ENCODE data around the gene PRUNE1.
A peak's percentile ranks its signal among the peaks of the same experiment; 100 is the strongest.

The PRUNE1 gene

DNA sequence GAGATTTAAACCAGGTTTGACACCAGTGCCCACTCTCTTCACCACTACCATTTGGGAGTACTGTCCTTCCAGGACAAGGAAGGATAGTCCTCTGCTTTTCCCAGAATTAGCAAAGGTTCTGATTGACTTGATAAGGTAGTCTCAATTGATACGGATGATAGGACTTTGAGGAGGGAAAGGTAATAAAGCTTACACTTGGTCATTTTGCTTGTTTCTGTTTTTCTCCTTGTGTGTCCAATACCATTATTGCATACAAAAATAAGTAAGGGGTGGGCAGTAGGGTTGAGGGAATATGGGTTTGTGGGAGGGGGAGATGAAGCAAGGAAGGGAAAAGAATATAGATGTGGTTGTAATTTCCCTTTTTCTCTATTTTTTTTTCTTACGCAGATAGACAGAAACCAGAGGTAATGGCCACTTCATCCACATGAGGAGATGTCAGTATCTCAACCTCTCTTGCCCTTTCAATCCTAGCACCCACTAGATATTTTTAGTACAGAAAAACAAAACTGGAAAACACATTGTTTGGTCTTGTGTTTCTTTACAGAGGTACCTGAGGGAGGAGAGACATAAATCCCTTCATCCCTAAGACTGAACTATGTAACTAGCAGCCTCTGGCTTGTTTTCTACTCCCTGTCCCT is 41.9 kb downstream of the PRUNE1 start:
- DNase-seq (ENCODE audit: low read depth in 3 of 3): no peak

DNA sequence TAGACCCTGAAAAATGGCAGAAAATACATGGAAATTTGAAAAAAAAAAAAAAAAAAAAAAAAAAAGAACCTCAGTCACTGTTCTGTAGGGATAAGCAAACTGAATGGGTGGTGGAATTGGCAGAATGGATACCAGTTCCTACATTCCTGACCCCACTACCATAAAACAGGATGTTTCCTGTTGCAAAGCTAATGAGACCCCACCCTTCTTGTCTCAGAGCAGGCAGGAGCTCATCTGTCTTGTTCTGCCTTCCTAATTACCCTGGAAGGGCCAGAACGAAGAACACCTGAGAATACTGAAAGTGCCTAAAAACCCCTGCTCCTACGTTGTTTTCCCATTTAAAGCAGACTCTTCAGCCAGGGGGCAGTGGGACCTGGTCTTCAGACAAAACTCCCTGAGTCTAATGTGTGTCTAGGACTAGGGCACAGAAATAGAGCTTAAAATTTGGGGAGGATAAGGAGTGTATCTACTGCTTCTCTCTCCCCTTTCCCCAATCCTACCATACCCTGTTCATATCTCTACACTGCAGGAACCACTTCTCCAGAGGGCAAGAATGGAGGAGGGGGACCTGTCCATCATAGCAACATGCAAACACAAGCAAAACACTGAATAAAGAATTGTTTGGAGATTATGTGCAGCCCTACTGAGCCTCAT is 43.2 kb downstream of the PRUNE1 start:
- no peak for DNase-seq (ENCODE audit: low read depth in 3 of 3)

DNA sequence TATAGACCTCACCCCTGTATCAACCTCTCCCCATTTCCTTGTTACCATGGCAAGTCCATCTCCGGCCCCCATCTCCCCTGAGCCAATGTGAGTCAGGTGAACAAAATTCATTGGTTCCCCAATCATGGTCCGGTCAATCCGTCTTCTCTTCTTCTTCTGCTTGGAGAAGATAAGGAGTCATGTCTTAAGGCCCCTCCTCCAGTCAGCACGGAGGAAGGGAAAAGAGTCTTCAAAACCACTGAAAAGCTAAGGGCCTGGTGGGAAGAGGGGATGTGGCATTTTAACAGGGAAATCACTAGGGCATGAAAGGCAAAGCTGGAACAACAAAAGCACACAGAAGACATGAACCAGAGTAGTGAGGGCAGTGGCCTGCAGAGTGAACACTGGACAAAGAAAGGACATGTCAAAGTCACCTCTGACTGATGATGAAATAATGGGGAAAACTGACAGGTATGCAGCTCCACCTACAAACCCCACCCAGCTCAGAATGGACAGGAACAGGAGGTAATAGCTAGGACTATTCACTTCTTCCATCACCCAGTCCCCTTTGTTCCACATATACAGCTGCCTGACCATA is 46.8 kb downstream of the PRUNE1 start:
- no peak for DNase-seq (ENCODE audit: low read depth in 3 of 3)

DNA sequence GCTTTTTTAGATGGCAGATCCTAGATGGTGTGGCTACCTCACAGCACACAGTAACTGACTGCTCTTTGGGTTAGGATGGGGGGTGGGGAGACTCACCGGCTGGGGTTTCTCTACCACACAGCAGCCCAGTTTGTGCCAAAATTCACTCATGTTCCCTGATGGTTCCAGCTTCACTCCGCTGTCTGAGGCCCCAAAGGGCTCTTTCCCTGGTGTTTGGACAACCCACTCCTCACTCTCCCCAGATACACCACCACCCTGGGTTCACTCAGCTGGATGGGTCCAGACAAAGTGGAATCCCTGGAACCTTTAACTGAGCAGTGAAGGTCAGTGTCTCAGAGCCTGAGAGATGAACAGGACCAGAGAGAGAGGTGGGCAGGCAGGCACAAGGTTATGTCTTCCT is 47.3 kb downstream of the PRUNE1 start:
- DNase-seq (ENCODE audit: low read depth in 3 of 3): no peak

GRCh38 chr1:151056149-151056548 is 47.9 kb downstream of the PRUNE1 start:
- DNase-seq (ENCODE audit: low read depth in 3 of 3): no peak

- DNase-seq (ENCODE audit: low read depth in 3 of 3): no peak
These were observed 50.4 kb downstream of the PRUNE1 start for GRCh38 chr1:151058692-151059091.

DNA sequence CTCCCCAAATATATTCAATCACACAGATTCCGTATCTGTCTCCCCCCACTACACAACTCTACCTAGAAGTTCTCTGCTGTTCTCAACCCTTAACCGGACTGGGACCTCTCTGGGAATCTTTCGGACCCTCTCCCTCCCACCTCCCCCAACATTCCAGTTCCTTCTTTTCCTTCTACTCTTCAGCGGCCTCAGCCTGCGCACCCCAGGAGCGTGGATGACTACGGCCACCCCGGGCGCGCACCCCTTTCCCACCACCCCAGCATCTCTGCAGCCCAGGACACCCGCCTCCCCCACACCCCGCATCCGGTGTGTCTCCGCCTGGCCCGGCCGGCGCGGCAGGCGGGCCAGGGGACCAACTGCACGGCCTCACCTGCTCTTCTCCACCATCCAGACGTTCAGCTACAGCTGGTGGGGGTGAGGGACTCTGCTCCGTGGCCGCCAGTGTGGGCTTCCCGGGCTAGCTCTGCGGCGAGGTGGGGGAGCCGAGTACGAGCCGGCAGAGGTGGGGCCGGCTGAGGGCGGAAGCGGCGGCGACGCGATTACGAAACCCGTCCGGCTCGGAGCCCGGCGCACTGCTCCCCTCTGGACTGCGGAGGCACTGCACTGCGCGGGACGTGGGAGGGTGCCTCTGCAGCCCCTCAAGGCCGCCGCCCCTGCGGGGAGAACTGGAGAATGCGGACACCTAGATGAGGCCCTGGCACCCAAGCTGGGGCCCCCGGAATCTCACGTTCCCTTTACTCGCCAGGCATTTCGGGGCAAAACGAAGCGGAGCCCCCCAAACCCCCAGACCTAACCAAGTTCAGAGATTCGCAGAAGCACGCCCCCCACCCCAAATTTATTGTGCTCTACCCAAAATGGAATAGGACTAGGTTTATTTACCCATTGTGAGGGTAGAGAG is 51.1 kb downstream of the PRUNE1 start, which contains the start of gene CDC42SE1:
Gene CDC42SE1 (minus strand): TSS at position 514 of the 898 bp plus-strand sequence. CDS start 3,892 bp downstream, outside the sequence.
- peak; percentile 62 to 69 (median 62) for DNase-seq (ENCODE audit: low read depth in 3 of 3)

GRCh38 chr1:151060007-151060656 is 51.9 kb downstream of the PRUNE1 start, which contains the start of gene MLLT11:
MLLT11 (plus strand) TSS chr1:151060397; CDS start chr1:151067225, 6,828 bp downstream.
- no peak for DNase-seq (ENCODE audit: low read depth in 3 of 3)

DNA sequence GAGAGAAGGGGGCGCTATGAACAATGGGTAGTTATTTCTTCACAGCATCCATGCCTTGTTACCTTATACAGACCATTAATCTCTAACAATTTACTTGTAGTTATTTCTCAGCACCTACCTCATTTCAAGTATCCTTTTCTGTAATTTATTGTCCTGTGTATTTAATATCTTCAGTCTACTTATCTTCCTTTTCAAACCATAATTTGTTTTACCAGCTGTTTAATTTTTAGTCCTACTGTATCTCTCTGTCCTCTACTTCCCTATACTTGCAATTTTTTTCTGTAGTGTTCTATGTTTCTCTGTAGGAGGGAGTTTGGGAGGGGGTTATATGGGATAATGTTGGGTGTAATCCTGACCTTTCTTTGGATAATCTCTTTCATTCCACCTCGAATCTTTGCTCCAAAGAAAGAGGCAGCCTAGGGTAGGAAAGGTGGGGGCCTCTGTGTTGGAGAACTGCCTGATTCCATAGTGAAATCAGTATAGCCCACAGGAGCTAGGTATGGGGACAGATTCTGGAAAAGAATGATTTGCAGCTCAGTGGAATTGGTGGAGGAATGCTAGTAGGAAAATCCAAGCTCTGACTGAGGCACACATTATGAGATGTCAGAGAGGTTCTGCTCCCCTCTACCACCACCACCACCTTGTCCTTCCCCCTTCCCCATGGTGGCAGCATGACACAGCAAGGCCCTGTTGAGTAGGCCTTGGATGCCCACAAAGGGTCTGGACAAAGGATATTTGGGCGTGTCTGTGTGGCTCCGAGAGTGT is 52.6 kb downstream of the PRUNE1 start:
- no peak for DNase-seq (ENCODE audit: low read depth in 3 of 3)

DNA sequence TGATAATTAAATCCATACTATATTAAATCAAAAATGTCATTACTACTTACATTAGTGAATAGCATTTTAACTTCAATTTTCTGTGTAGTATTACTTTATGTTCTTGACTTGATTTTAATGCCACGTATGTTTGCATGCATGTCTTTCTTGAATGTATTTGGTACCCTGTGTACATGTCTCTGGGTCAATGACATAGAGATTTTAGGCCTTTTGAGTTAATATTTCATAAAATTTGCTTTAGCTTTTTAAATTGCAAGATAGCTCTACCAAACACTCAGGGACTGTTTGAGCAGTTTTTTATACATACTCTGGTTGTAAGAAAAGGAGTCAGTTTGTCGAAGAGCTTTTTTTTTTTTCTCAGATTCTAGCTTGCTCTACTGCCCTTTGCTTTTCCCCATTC is 53.5 kb downstream of the PRUNE1 start:
- DNase-seq (ENCODE audit: low read depth in 3 of 3): no peak

DNA sequence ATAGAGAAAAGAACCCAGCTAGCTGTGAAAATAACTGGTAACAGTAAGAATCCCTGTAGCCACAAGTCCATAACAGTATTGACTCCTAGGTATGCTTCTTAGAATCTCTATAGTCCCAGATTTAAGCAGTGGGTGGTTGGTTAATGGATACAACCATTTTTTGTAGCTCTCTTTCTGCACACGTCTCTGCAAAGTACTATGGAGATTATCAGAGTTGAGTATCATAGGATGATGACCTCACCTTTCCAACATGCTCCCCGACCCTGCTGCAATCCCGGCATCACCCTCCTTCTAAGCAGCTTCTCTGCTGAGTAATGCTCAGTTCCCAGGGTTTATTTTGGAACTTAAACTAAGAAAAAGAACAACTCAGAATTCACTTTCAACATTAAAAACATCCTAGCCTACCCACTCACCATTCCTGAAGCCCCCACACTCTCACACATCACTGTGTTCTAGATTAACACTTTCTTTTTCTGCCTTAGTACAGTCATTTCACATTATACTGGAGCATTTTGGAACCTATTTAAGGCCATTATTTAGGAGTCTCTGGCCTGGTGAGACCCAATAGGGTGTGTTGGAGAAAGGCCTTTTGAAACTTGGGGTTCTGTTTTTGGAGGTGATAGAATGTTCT is 54.6 kb downstream of the PRUNE1 start:
- DNase-seq (ENCODE audit: low read depth in 3 of 3): no peak

DNA sequence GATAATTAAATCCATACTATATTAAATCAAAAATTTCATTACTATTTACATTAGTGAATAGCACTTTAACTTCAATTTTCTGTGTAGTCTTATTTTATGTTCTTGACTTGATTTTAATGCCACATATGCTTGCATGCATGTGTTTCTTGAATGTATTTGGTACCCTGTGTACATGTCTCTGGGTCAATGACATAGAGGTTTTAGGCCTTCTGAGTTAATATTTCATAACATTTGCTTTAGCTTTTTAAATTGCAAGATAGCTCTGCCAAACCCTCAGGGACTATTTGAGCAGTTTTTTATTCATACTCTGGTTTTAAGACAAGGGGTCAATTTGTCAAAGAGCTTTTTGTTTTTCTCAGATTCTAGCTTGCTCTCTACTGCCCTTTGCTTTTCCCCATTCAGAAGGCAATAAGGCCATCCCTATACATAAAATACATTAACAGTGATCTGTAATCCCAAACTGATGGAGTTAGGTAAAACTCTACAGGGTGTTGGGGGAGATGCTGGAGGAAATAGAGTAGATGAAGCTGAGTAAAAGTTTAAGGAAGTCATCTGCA is 56.9 kb downstream of the PRUNE1 start:
- no peak for DNase-seq (ENCODE audit: low read depth in 3 of 3)

DNA sequence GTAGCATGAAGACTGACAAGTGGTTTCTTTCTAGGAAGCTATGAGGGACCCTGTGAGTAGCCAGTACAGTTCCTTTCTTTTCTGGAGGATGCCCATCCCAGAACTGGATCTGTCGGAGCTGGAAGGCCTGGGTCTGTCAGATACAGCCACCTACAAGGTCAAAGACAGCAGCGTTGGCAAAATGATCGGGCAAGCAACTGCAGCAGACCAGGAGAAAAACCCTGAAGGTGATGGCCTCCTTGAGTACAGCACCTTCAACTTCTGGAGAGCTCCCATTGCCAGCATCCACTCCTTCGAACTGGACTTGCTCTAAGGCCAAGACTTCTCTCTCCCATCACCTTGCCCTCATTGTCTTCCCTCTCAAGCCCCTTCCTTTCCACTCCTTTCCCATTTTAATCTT is 58.9 kb downstream of the PRUNE1 start:
- no peak for DNase-seq (ENCODE audit: low read depth in 3 of 3)

GRCh38 chr1:151069103-151069486 is 60.8 kb downstream of the PRUNE1 start:
- DNase-seq (ENCODE audit: low read depth in 3 of 3): no peak

DNA sequence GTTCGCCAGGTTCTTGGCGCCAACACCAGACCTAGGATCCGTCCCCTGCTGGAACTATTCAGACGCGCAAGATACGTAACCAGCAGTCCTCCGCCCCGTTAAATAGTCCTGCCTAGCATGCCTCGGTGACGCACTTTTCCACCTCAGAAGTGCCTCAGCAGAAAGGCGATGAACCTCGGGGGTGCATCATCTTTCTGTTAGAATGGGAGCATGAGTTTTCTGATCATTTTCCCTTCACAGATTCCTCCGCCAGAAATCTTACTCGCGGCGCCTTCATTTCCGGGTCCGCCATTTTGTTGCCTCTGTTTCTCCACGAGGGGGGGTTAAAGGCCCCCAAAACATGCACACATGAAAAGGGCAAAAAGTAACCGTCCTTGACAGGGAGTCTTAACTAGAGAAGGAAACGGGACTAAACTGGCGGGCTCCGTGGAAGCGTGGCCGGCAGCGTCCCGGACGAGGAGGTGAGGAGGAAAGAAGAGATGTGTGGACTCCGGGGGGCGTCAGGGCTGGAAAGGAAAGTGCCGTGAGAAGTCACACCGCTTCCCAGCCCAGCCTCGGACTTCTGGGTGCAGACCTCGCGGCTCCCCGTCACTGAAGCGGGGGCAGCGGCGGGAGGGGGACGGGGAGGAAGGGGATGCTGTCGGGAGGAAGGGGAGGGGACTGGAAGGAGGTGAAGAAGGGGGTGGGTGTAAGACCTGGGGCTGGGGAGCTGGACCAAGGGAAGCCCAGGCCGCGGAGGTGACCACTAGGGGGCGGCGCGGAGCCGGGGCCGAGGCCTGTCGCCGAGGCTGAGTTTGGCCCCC is 62.4 kb downstream of the PRUNE1 start, which contains the start of gene GABPB2:
Gene GABPB2 (plus strand): TSS at position 288 of the 803 bp plus-strand sequence. CDS start 17,429 bp downstream, outside the sequence.
- DNase-seq (ENCODE audit: low read depth in 3 of 3): peak; percentile 66 to 88 (median 72)

GRCh38 chr1:151072224-151072623 is 64.0 kb downstream of the PRUNE1 start:
- no peak for DNase-seq (ENCODE audit: low read depth in 3 of 3)
